ENCODE measurements around the gene DMBX1. TPM values are rescaled to one million over a fixed set of nuclear protein-coding genes. Genes with fewer than 3 reads are reported as not detected.

Gene DMBX1
- polyA plus RNA-seq, 1 donor from 2014 or later: 0.28 TPM

DNA sequence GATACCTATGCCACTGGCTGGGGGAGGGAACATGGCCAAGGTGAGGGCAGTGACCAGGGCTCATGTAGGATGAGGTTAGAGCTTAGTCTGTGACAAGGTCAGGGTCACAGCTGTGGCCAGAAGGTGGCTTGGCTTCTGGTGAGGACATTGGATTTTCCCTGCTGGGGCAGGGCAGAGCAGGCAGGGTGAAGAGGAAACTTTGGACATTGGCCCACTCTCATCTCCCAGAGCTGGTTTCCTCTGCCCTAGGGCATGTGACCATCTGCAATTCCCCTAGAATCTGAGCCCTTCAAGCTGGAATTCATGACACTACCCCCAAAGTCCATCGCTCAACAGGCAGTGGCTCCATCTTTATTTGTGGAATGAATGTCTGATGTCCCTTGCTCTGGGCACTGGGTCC is 5.3 kb downstream of the DMBX1 start (continued):
- TF ChIP-seq, protein P1, sequence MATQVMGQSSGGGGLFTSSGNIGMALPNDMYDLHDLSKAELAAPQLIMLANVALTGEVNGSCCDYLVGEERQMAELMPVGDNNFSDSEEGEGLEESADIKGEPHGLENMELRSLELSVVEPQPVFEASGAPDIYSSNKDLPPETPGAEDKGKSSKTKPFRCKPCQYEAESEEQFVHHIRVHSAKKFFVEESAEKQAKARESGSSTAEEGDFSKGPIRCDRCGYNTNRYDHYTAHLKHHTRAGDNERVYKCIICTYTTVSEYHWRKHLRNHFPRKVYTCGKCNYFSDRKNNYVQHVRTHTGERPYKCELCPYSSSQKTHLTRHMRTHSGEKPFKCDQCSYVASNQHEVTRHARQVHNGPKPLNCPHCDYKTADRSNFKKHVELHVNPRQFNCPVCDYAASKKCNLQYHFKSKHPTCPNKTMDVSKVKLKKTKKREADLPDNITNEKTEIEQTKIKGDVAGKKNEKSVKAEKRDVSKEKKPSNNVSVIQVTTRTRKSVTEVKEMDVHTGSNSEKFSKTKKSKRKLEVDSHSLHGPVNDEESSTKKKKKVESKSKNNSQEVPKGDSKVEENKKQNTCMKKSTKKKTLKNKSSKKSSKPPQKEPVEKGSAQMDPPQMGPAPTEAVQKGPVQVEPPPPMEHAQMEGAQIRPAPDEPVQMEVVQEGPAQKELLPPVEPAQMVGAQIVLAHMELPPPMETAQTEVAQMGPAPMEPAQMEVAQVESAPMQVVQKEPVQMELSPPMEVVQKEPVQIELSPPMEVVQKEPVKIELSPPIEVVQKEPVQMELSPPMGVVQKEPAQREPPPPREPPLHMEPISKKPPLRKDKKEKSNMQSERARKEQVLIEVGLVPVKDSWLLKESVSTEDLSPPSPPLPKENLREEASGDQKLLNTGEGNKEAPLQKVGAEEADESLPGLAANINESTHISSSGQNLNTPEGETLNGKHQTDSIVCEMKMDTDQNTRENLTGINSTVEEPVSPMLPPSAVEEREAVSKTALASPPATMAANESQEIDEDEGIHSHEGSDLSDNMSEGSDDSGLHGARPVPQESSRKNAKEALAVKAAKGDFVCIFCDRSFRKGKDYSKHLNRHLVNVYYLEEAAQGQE (IDR thresholded peaks at IDR 0.05; ENCODE audit: borderline replicate concordance): no peak

DNA sequence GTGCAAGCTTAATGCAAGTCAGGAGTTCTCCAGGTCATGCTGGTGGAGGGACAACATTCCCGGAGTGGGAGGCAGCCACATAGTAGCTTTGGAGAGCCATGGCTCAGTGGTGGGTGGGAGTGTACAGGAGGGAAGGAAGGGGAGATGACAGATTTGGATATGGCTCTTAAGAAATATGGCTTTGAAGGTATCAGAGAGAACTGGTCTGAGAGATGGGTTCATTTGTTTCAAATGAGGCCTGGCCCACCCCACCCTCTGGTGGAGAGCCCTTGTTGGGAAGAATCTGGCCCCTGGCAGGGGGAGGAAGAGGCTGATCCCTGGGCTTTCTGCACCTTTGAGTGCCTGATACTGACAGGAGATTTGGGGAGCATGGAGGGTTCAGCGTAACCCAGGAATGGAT is 6.1 kb downstream of the DMBX1 start:
- H3F3A ChIP-seq (ENCODE audit: insufficient read depth, low read length, poor library complexity, severe bottlenecking): no peaks in the 10 kb centered on the region
- H2AFZ ChIP-seq (ENCODE audit: low read depth, low read length): no peak overlapping the region
- H3K9me2 ChIP-seq (ENCODE audit: insufficient read depth, low read length): no peaks in the 10 kb centered on the region
- H3K9ac ChIP-seq (ENCODE audit: low read length): no peak overlapping the region
- no peak overlapping the region for H3K4me2 ChIP-seq (ENCODE audit: low read length)
- TF ChIP-seq TAF1 (IDR thresholded peaks at IDR 0.05; ENCODE audit: low read depth) (no peak), MXI1 (conservative IDR thresholded peaks at IDR 0.05; ENCODE audit: poor library complexity, severe bottlenecking) (no peak), EP300 (conservative IDR thresholded peaks at IDR 0.05; ENCODE audit: poor library complexity, severe bottlenecking) (no peak), EZH2 (IDR thresholded peaks at IDR 0.05; ENCODE audit: borderline replicate concordance, insufficient read depth, low read length, poor library complexity, severe bottlenecking) (no peak), POLR2AphosphoS5 (IDR thresholded peaks at IDR 0.05) (no peak), SMC3 (conservative IDR thresholded peaks at IDR 0.05; ENCODE audit: poor library complexity) (no peak), RAD21 (conservative IDR thresholded peaks at IDR 0.05) (no peak)
- TF ChIP-seq, protein P1 (IDR thresholded peaks at IDR 0.05; ENCODE audit: borderline replicate concordance): no peak
- TF ChIP-seq, protein P2, sequence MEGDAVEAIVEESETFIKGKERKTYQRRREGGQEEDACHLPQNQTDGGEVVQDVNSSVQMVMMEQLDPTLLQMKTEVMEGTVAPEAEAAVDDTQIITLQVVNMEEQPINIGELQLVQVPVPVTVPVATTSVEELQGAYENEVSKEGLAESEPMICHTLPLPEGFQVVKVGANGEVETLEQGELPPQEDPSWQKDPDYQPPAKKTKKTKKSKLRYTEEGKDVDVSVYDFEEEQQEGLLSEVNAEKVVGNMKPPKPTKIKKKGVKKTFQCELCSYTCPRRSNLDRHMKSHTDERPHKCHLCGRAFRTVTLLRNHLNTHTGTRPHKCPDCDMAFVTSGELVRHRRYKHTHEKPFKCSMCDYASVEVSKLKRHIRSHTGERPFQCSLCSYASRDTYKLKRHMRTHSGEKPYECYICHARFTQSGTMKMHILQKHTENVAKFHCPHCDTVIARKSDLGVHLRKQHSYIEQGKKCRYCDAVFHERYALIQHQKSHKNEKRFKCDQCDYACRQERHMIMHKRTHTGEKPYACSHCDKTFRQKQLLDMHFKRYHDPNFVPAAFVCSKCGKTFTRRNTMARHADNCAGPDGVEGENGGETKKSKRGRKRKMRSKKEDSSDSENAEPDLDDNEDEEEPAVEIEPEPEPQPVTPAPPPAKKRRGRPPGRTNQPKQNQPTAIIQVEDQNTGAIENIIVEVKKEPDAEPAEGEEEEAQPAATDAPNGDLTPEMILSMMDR (IDR thresholded peaks at IDR 0.05; ENCODE audit: poor library complexity, severe bottlenecking): no peak
- H3K36me3 ChIP-seq (ENCODE audit: insufficient read depth, low read length): no peaks in the 10 kb centered on the region
- no peaks in the 10 kb centered on the region for H3K79me2 ChIP-seq (replicated peaks; ENCODE audit: insufficient read depth, low read length)
- peaks cover 60% of the 10 kb centered on the region for H3K27me3 ChIP-seq (ENCODE audit: insufficient read depth, low read depth, low read length)
- no peaks in the 10 kb centered on the region for H3K9me3 ChIP-seq (ENCODE audit: low read length)
- H4K20me1 ChIP-seq (ENCODE audit: insufficient read depth): no peaks in the 10 kb centered on the region
- no peak overlapping the region for H3K4me3 ChIP-seq (ENCODE audit: low read length)
- no peak overlapping the region for H3K27ac ChIP-seq (ENCODE audit: low read length)

Measured in neural cell (in vitro differentiated cells).